ENCODE results near the gene KIF19. TPM values are rescaled to one million over a fixed set of nuclear protein-coding genes. Genes with fewer than 3 reads are reported as not detected.

Gene KIF19
- total RNA-seq, 1 experiment from 2014 or later = not detected

- no peak for TF ChIP-seq POLR2AphosphoS5 (IDR thresholded peaks at IDR 0.05; ENCODE audit: low read depth, low read length)
- TF ChIP-seq CTCF (IDR thresholded peaks at IDR 0.05) = no peak
- Histone ChIP-seq H3K4me3 (ENCODE audit: low read depth in 2 of 2, low read length in 2 of 2) (no peak overlapping the region), H3K27ac (ENCODE audit: low read length) (no peak overlapping the region), H3K4me1 (ENCODE audit: control insufficient read depth, insufficient read depth, low read length) (no peaks in the 10 kb centered on the region), H3K27me3 (ENCODE audit: control insufficient read depth, insufficient read depth, low read length) (no peaks in the 10 kb centered on the region; the same call in 1 of the 2 replicates), H3K36me3 (ENCODE audit: control insufficient read depth, insufficient read depth, low read length) (no peaks in the 10 kb centered on the region), H3K9me3 (ENCODE audit: control insufficient read depth, insufficient read depth, low read depth, low read length) (no peaks in the 10 kb centered on the region)
- BruUV-seq (replicated peaks) = no TSS peak
- intact Hi-C loops (cut with micrococcal nuclease; ENCODE audit: unreplicated experiment) (no loop called here), in situ Hi-C loops (cut with HindIII; ENCODE audit: low pct_unique_long_range_greater_than_20kb, low sequenced_read_pairs) (no loop called here)
- DNase-seq (ENCODE audit: low read depth, low spot score) (no peak), ATAC-seq (peak; percentile 54; the same call in 1 of the 2 replicates)
- ChIA-PET POLR2A (no interaction called here), CTCF (interaction anchor here (0.7 kb wide), 1 partner anchor 11 kb away, joined by 3 read pairs; no protein-coding TSS in a partner anchor)
Measured at GRCh38 chr17:74340470-74341023, 14.5 kb downstream of the KIF19 start.

DNA sequence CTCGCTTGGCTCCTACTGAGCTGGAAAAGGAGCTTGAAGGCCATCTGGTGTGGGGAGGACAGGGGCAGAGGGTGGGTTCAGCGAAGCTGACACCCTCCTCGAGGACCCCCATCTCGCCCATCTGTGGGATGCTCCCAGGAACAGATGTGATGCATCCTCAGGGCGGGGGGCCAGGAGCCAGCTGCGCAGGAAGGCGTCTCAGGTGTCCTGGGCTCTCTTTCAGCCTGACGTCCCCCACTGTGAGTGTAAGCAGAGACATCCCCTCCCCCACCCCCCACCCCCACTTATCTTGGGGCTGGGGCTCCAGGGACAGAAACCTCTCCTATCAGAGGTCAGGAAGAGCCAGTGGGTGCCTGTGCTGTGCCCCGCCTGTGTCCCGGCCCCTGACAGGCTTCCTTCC lies 16.2 kb downstream of the KIF19 start:
- H3K27ac ChIP-seq (ENCODE audit: low read length) = no peak overlapping the region
- CTCF ChIA-PET = no interaction called here
- BruUV-seq (replicated peaks) = no TSS peak
- intact Hi-C loops (cut with micrococcal nuclease; ENCODE audit: unreplicated experiment) (no loop called here), in situ Hi-C loops (cut with HindIII; ENCODE audit: low pct_unique_long_range_greater_than_20kb, low sequenced_read_pairs) (no loop called here)
- TF ChIP-seq SIN3A (IDR thresholded peaks at IDR 0.05; ENCODE audit: borderline replicate concordance, insufficient read depth, low read depth, low read length) (no peak), POLR2AphosphoS5 (IDR thresholded peaks at IDR 0.05; ENCODE audit: low read depth, low read length) (no peak), CTCF (IDR thresholded peaks at IDR 0.05) (no peak), TCF7L2 (IDR thresholded peaks at IDR 0.05; ENCODE audit: low read depth, low read length) (no peak)
- TF ChIP-seq, protein P1, sequence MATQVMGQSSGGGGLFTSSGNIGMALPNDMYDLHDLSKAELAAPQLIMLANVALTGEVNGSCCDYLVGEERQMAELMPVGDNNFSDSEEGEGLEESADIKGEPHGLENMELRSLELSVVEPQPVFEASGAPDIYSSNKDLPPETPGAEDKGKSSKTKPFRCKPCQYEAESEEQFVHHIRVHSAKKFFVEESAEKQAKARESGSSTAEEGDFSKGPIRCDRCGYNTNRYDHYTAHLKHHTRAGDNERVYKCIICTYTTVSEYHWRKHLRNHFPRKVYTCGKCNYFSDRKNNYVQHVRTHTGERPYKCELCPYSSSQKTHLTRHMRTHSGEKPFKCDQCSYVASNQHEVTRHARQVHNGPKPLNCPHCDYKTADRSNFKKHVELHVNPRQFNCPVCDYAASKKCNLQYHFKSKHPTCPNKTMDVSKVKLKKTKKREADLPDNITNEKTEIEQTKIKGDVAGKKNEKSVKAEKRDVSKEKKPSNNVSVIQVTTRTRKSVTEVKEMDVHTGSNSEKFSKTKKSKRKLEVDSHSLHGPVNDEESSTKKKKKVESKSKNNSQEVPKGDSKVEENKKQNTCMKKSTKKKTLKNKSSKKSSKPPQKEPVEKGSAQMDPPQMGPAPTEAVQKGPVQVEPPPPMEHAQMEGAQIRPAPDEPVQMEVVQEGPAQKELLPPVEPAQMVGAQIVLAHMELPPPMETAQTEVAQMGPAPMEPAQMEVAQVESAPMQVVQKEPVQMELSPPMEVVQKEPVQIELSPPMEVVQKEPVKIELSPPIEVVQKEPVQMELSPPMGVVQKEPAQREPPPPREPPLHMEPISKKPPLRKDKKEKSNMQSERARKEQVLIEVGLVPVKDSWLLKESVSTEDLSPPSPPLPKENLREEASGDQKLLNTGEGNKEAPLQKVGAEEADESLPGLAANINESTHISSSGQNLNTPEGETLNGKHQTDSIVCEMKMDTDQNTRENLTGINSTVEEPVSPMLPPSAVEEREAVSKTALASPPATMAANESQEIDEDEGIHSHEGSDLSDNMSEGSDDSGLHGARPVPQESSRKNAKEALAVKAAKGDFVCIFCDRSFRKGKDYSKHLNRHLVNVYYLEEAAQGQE (IDR thresholded peaks at IDR 0.05; ENCODE audit: insufficient read depth in 1 of 2, low read depth in 2 of 2, low read length in 1 of 2) = no peak
- no peaks in the 10 kb centered on the region; the same call in 1 of the 2 replicates for H3K27me3 ChIP-seq (ENCODE audit: control insufficient read depth, insufficient read depth, low read length)
- POLR2A ChIA-PET = no interaction called here
- no peak overlapping the region for H3K4me3 ChIP-seq (ENCODE audit: low read depth in 2 of 2, low read length in 2 of 2)
- DNase-seq (ENCODE audit: low read depth, low spot score) (no peak), ATAC-seq (no peak)
- no peaks in the 10 kb centered on the region for H3K36me3 ChIP-seq (ENCODE audit: control insufficient read depth, insufficient read depth, low read length)
- no peaks in the 10 kb centered on the region for H3K4me1 ChIP-seq (ENCODE audit: control insufficient read depth, insufficient read depth, low read length)
- no peaks in the 10 kb centered on the region for H3K9me3 ChIP-seq (ENCODE audit: control insufficient read depth, insufficient read depth, low read depth, low read length)
